Endothelial cell of umbilical vein (primary cell): Measurements from ENCODE around the gene SORCS1. TPM values are rescaled to one million over a fixed set of nuclear protein-coding genes. Genes with fewer than 3 reads are reported as not detected.

ENCODE experiments used
- BruUV-seq: library from RNA; stranded (reverse); fragments of 400-500 nt; replicated peaks from 2 replicates; lab custom pipeline; 2021; lab: Mats Ljungman, UMichigan
- CTCF ChIA-PET: fragments of 300-600, 350-600 bp; sonication (Branson Sonifier 250); formaldehyde crosslinking; loops from one replicate; lab custom pipeline; 2021; ENCODE audit warnings: antibody characterized with exemption, inconsistent platforms; lab: Charles Lee
- POLR2A ChIA-PET: fragments of 300-600, 350-600 bp; sonication (Branson Sonifier 250); formaldehyde crosslinking; loops from one replicate; lab custom pipeline; 2021; ENCODE audit warnings: antibody characterized with exemption, inconsistent platforms; lab: Charles Lee
- DNase-seq: peaks from one replicate; pipeline ENCODE4 v3.0.0-alpha.2; 2011; ENCODE audit warnings: low read depth, low spot score
- FAIRE-seq: peaks from 2 replicates; lab custom pipeline; 2011; peaks lifted over from hg19 to GRCh38; lab: Jason Lieb, UNC
- H2AFZ ChIP-seq: 2 replicates; pipeline ENCODE4 v1.6.0; 2012; ENCODE audit warnings: low read depth, low read length, control low read depth, inconsistent platforms
- H3K27ac ChIP-seq: 2 replicates; pipeline ENCODE4 v1.5.1; 2011; ENCODE audit warnings: low read depth, mild to moderate bottlenecking, control low read depth, low read length, moderate library complexity; ENCODE audit not compliant: insufficient read depth
- H3K27me3 ChIP-seq, 2 experiments: 2 replicates each; pipeline versions ENCODE4 v1.6.0 to v1.6.1; 2011; ENCODE audit warnings: low read length in 2 of 2, mixed read lengths in 1 of 2; ENCODE audit not compliant: control insufficient read depth in 2 of 2, insufficient read depth in 2 of 2
- H3K36me3 ChIP-seq, 2 experiments: 2 replicates in 1 of 2; 3 replicates in 1 of 2; pipeline ENCODE4 v1.5.1; 2011; ENCODE audit warnings: low read length in 2 of 2, mild to moderate bottlenecking in 1 of 2, moderate library complexity in 1 of 2; ENCODE audit not compliant: control insufficient read depth in 2 of 2, insufficient read depth in 2 of 2; ENCODE audit errors: extremely low read depth in 1 of 2
- H3K4me1 ChIP-seq: 3 replicates; pipeline ENCODE4 v1.5.1; 2011; ENCODE audit warnings: mild to moderate bottlenecking, low read length; ENCODE audit not compliant: control insufficient read depth, insufficient read depth; ENCODE audit errors: extremely low read depth
- H3K4me2 ChIP-seq: 2 replicates; pipeline ENCODE4 v1.6.1; 2011; ENCODE audit warnings: low read length, control low read depth, mixed read lengths; ENCODE audit not compliant: insufficient read depth
- H3K4me3 ChIP-seq, 3 experiments: fragments of 200-600 bp in 1 of 3; sonication (generic), shearing (Covaris generic) in 1 of 3; replicated peaks in 1 of 3; 2 replicates each; pipeline ENCODE4 v1.5.1; 2011 to 2016; ENCODE audit warnings: control low read depth in 3 of 3, low read length in 3 of 3, mild to moderate bottlenecking in 2 of 3, inconsistent platforms in 1 of 3, low read depth in 1 of 3, moderate library complexity in 1 of 3; ENCODE audit not compliant: insufficient read depth in 1 of 3
- H3K79me2 ChIP-seq: 2 replicates; pipeline ENCODE4 v1.6.0; 2012; ENCODE audit warnings: low read length, inconsistent platforms; ENCODE audit not compliant: control insufficient read depth, insufficient read depth
- H3K9ac ChIP-seq: replicated peaks from 2 replicates; pipeline ENCODE3; 2011; ENCODE audit warnings: low read length, control low read depth; ENCODE audit not compliant: insufficient read depth; ENCODE audit errors: extremely low read depth
- H3K9me1 ChIP-seq: replicated peaks from 3 replicates; pipeline ENCODE4 v1.6.0; 2011; ENCODE audit warnings: mild to moderate bottlenecking, low read length; ENCODE audit not compliant: control insufficient read depth, insufficient read depth; ENCODE audit errors: extremely low read depth
- H3K9me3 ChIP-seq: replicated peaks from 2 replicates; pipeline ENCODE4 v1.5.1; 2012; ENCODE audit warnings: low read length, inconsistent platforms; ENCODE audit not compliant: control insufficient read depth, insufficient read depth
- H4K20me1 ChIP-seq: replicated peaks from 2 replicates; pipeline ENCODE3; 2011; ENCODE audit warnings: mild to moderate bottlenecking, low read length; ENCODE audit not compliant: control insufficient read depth, insufficient read depth; ENCODE audit errors: extremely low read depth
- EZH2 ChIP-seq: IDR thresholded peaks from 2 replicates; pipeline ENCODE4 v1.6.1; 2012; ENCODE audit warnings: borderline replicate concordance, low read depth, mild to moderate bottlenecking, moderate library complexity, low read length, inconsistent platforms; ENCODE audit not compliant: severe bottlenecking
- FOS ChIP-seq: IDR thresholded peaks from 2 replicates; pipeline ENCODE4 v1.6.1; 2011; ENCODE audit warnings: mild to moderate bottlenecking, low read length, moderate library complexity, borderline replicate concordance; ENCODE audit not compliant: insufficient read depth
- GATA2 ChIP-seq: IDR thresholded peaks from 2 replicates; pipeline ENCODE4 v1.7.0; 2011; ENCODE audit warnings: low read depth, mild to moderate bottlenecking, moderate library complexity, mixed read lengths, low read length; ENCODE audit not compliant: insufficient read length, insufficient read depth
- JUN ChIP-seq: IDR thresholded peaks from 2 replicates; pipeline ENCODE4 v1.6.1; 2011; ENCODE audit warnings: borderline replicate concordance, low read depth; ENCODE audit not compliant: insufficient read length, insufficient read depth
- MYC ChIP-seq: IDR thresholded peaks from one replicate; pipeline ENCODE4 v1.6.1; 2011; ENCODE audit warnings: mild to moderate bottlenecking, low read depth, low read length
- POLR2A ChIP-seq: IDR thresholded peaks from 2 replicates; pipeline ENCODE4 v1.6.1; 2012; ENCODE audit warnings: low read depth, mild to moderate bottlenecking, control low read depth, low read length
- POLR2AphosphoS5 ChIP-seq: IDR thresholded peaks from 2 replicates; pipeline ENCODE4 v1.6.1; 2012; ENCODE audit warnings: low read depth, mild to moderate bottlenecking, control low read depth, low read length, moderate library complexity; ENCODE audit not compliant: insufficient read depth
- dilution Hi-C: fragments of 300-500 bp; cut with MboI; formaldehyde crosslinking; loops from one replicate; pipeline ENCODE4 v1.15.0; 2019; ENCODE audit warnings: low sequenced_read_pairs; ENCODE audit not compliant: extremely low pct_ligation_motif_present
- intact Hi-C: fragments of 100-400 bp; cut with micrococcal nuclease; formaldehyde crosslinking; loops from one replicate; pipeline ENCODE4 v1.10.0; 2022
- polyA plus RNA-seq, 4 experiments: library from polyadenylated mRNA; depleted of rRNA in 3 of 4; stranded (reverse) in 3 of 4; unstranded in 1 of 4; fragments of >200 nt; gene quantifications; 2 replicates each; pipeline versions ENCODE4 v1.2.1 to v1.2.3, GENCODE V29; 2011 to 2012; ENCODE audit warnings: missing spikeins in 1 of 4
- total RNA-seq: library from RNA; stranded (reverse); gene quantifications from 2 replicates; pipeline ENCODE4 v1.2.3, GENCODE V29; 2021
- TF ChIP-seq, protein P1 (sequence below), 2 donors: IDR thresholded peaks; 1 replicate in 1 of 2; 2 replicates in 1 of 2; pipeline ENCODE4 v1.5.1; 2011; ENCODE audit warnings: low read length in 2 of 2, mild to moderate bottlenecking in 2 of 2, moderate library complexity in 2 of 2, control low read depth in 1 of 2, inconsistent platforms in 1 of 2, low read depth in 1 of 2; ENCODE audit not compliant: insufficient read depth in 1 of 2; ENCODE audit errors: extremely low read depth in 1 of 2
- TF ChIP-seq, protein P2 (sequence below): IDR thresholded peaks from 2 replicates; pipeline ENCODE4 v1.6.1; 2011; ENCODE audit not compliant: insufficient read depth, insufficient read length

Gene SORCS1
- total and polyA plus RNA-seq, 2 donors (not counting 3 experiments of a cell fraction or from before 2014, with no cell fraction given) = not detected

GRCh38 chr10:107168738-107169137 is 4.2 kb upstream of the SORCS1 start:
- FAIRE-seq = no peak
- Histone ChIP-seq H3K79me2 (no peaks in the 10 kb centered on the region), H3K4me1 (no peaks in the 10 kb centered on the region), H3K27ac (no peak overlapping the region), H3K9me1 (no peaks in the 10 kb centered on the region), H2AFZ (no peak overlapping the region), H3K27me3 (no peaks in the 10 kb centered on the region), H3K4me2 (no peak overlapping the region), H3K9me3 (no peaks in the 10 kb centered on the region), H3K9ac (no peak overlapping the region), H3K36me3 (no peaks in the 10 kb centered on the region), H4K20me1 (no peaks in the 10 kb centered on the region), H3K4me3 (no peak overlapping the region)
- intact Hi-C loops = loop anchor here (5.0 kb wide), 1 partner anchor 1479 kb away; no protein-coding TSS in a partner anchor
- TF ChIP-seq POLR2AphosphoS5 (no peak), MYC (no peak)
- TF ChIP-seq, protein P1, sequence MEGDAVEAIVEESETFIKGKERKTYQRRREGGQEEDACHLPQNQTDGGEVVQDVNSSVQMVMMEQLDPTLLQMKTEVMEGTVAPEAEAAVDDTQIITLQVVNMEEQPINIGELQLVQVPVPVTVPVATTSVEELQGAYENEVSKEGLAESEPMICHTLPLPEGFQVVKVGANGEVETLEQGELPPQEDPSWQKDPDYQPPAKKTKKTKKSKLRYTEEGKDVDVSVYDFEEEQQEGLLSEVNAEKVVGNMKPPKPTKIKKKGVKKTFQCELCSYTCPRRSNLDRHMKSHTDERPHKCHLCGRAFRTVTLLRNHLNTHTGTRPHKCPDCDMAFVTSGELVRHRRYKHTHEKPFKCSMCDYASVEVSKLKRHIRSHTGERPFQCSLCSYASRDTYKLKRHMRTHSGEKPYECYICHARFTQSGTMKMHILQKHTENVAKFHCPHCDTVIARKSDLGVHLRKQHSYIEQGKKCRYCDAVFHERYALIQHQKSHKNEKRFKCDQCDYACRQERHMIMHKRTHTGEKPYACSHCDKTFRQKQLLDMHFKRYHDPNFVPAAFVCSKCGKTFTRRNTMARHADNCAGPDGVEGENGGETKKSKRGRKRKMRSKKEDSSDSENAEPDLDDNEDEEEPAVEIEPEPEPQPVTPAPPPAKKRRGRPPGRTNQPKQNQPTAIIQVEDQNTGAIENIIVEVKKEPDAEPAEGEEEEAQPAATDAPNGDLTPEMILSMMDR (IDR thresholded peaks at IDR 0.05; ENCODE audit: extremely low read depth in 1 of 2, insufficient read depth in 1 of 2, low read depth in 1 of 2, low read length in 2 of 2) = no peak
- BruUV-seq = no TSS peak
- dilution Hi-C loops = no loop called here
- ChIA-PET POLR2A (no interaction called here), CTCF (no interaction called here)
- no peak for DNase-seq

DNA sequence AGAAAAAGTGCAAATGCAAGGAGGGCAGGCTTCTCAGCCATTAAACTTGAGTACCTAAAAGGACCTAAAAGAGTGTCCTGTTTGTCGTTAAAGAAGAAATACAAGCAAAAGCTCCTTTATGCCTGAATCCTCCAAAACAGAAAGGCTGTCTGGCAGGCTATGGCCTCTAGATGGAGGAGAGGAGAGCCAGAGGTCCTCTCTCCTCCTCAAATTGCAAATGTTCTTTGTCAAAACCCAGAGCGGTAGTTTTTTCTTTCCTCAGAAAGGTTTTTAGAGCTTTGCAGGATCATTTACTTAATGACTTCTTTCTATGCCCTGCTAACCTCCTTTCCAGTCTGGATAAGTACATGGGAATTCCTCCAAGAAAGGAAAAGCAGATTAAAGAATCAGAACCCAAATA is 1.9 kb upstream of the SORCS1 start:
- H3K4me2 ChIP-seq = no peak overlapping the region
- POLR2A ChIA-PET = no interaction called here
- H3K4me1 ChIP-seq = no peaks in the 10 kb centered on the region
- H4K20me1 ChIP-seq = no peaks in the 10 kb centered on the region
- H3K4me3 ChIP-seq = no peak overlapping the region
- dilution Hi-C loops (no loop called here), intact Hi-C loops (loop anchor here (5.0 kb wide), 1 partner anchor 1481 kb away; no protein-coding TSS in a partner anchor)
- H3K79me2 ChIP-seq = no peaks in the 10 kb centered on the region
- H2AFZ ChIP-seq = no peak overlapping the region
- H3K36me3 ChIP-seq = no peaks in the 10 kb centered on the region
- H3K9me1 ChIP-seq = no peaks in the 10 kb centered on the region
- H3K9me3 ChIP-seq = no peaks in the 10 kb centered on the region
- no TSS peak for BruUV-seq
- DNase-seq (no peak), FAIRE-seq (no peak)
- CTCF ChIA-PET = no interaction called here
- no peak overlapping the region for H3K9ac ChIP-seq
- no peaks in the 10 kb centered on the region for H3K27me3 ChIP-seq
- no peak overlapping the region for H3K27ac ChIP-seq
- TF ChIP-seq, protein P1 (IDR thresholded peaks at IDR 0.05; ENCODE audit: extremely low read depth in 1 of 2, insufficient read depth in 1 of 2, low read depth in 1 of 2, low read length in 2 of 2) = no peak
- TF ChIP-seq POLR2A (no peak), EZH2 (no peak), MYC (no peak), POLR2AphosphoS5 (no peak), FOS (no peak), GATA2 (no peak), JUN (no peak)
- TF ChIP-seq, protein P2, sequence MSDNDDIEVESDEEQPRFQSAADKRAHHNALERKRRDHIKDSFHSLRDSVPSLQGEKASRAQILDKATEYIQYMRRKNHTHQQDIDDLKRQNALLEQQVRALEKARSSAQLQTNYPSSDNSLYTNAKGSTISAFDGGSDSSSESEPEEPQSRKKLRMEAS = no peak
